ENCODE results near the gene KIRREL1. TPM values are rescaled to one million over a fixed set of nuclear protein-coding genes. Genes with fewer than 3 reads are reported as not detected.

The KIRREL1 gene
- polyA plus RNA-seq, 1 donor from 2014 or later = 12.9 TPM

DNA sequence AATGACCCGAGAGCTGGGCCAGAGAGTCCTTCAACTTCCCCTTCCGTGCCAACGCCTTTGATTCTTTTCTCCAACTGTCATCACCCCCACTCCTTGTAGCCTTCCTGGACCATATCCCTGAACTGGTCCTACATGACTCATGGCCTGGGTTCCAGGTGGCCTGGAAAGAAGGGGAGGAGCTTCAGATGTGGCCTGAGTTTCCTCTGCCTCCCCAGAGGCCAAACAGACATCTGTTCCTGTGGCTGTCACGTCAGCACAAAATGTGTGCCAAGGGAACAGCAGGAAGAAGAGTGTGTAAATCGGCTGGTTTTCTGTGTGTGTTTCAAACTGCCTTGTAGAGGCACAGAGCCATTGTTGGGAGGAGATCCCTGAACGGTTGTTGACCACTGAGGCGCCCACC is 24.9 kb upstream of the KIRREL1 start:
- Histone ChIP-seq H3K4me2 (ENCODE audit: low read length) (no peak overlapping the region), H3K27ac (ENCODE audit: low read length) (no peak overlapping the region), H3K9ac (ENCODE audit: low read length) (no peak overlapping the region), H3K9me2 (ENCODE audit: insufficient read depth, low read length) (no peaks in the 10 kb centered on the region), H3K27me3 (ENCODE audit: insufficient read depth, low read depth, low read length) (no peaks in the 10 kb centered on the region), H3F3A (ENCODE audit: insufficient read depth, low read length, poor library complexity, severe bottlenecking) (no peaks in the 10 kb centered on the region), H3K4me3 (ENCODE audit: low read length) (no peak overlapping the region), H4K20me1 (ENCODE audit: insufficient read depth) (no peaks in the 10 kb centered on the region), H3K36me3 (ENCODE audit: insufficient read depth, low read length) (no peaks in the 10 kb centered on the region), H2AFZ (ENCODE audit: low read depth, low read length) (no peak overlapping the region), H3K9me3 (ENCODE audit: low read length) (peaks cover 12% of the 10 kb centered on the region), H3K79me2 (replicated peaks; ENCODE audit: insufficient read depth, low read length) (no peaks in the 10 kb centered on the region)
- TF ChIP-seq SMC3 (conservative IDR thresholded peaks at IDR 0.05; ENCODE audit: poor library complexity) = no peak
- TF ChIP-seq RAD21 (conservative IDR thresholded peaks at IDR 0.05) = no peak
- TF ChIP-seq, protein P1, sequence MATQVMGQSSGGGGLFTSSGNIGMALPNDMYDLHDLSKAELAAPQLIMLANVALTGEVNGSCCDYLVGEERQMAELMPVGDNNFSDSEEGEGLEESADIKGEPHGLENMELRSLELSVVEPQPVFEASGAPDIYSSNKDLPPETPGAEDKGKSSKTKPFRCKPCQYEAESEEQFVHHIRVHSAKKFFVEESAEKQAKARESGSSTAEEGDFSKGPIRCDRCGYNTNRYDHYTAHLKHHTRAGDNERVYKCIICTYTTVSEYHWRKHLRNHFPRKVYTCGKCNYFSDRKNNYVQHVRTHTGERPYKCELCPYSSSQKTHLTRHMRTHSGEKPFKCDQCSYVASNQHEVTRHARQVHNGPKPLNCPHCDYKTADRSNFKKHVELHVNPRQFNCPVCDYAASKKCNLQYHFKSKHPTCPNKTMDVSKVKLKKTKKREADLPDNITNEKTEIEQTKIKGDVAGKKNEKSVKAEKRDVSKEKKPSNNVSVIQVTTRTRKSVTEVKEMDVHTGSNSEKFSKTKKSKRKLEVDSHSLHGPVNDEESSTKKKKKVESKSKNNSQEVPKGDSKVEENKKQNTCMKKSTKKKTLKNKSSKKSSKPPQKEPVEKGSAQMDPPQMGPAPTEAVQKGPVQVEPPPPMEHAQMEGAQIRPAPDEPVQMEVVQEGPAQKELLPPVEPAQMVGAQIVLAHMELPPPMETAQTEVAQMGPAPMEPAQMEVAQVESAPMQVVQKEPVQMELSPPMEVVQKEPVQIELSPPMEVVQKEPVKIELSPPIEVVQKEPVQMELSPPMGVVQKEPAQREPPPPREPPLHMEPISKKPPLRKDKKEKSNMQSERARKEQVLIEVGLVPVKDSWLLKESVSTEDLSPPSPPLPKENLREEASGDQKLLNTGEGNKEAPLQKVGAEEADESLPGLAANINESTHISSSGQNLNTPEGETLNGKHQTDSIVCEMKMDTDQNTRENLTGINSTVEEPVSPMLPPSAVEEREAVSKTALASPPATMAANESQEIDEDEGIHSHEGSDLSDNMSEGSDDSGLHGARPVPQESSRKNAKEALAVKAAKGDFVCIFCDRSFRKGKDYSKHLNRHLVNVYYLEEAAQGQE (IDR thresholded peaks at IDR 0.05; ENCODE audit: borderline replicate concordance) = no peak

- Histone ChIP-seq H3K79me2 (replicated peaks; ENCODE audit: insufficient read depth, low read length) (no peaks in the 10 kb centered on the region), H4K20me1 (ENCODE audit: insufficient read depth) (no peaks in the 10 kb centered on the region), H3F3A (ENCODE audit: insufficient read depth, low read length, poor library complexity, severe bottlenecking) (no peaks in the 10 kb centered on the region), H3K4me2 (ENCODE audit: low read length) (no peak overlapping the region), H3K9ac (ENCODE audit: low read length) (no peak overlapping the region), H3K27ac (ENCODE audit: low read length) (no peak overlapping the region), H2AFZ (ENCODE audit: low read depth, low read length) (no peak overlapping the region), H3K4me3 (ENCODE audit: low read length) (no peak overlapping the region), H3K9me3 (ENCODE audit: low read length) (peaks cover 12% of the 10 kb centered on the region), H3K9me2 (ENCODE audit: insufficient read depth, low read length) (no peaks in the 10 kb centered on the region), H3K36me3 (ENCODE audit: insufficient read depth, low read length) (no peaks in the 10 kb centered on the region), H3K27me3 (ENCODE audit: insufficient read depth, low read depth, low read length) (no peaks in the 10 kb centered on the region)
- TF ChIP-seq MXI1 (conservative IDR thresholded peaks at IDR 0.05; ENCODE audit: poor library complexity, severe bottlenecking) = no peak
- no peak for TF ChIP-seq RAD21 (conservative IDR thresholded peaks at IDR 0.05)
- no peak for TF ChIP-seq SMC3 (conservative IDR thresholded peaks at IDR 0.05; ENCODE audit: poor library complexity)
- TF ChIP-seq, protein P1 (IDR thresholded peaks at IDR 0.05; ENCODE audit: borderline replicate concordance) = no peak
- TF ChIP-seq TAF1 (IDR thresholded peaks at IDR 0.05; ENCODE audit: low read depth) = no peak
- TF ChIP-seq, protein P2, sequence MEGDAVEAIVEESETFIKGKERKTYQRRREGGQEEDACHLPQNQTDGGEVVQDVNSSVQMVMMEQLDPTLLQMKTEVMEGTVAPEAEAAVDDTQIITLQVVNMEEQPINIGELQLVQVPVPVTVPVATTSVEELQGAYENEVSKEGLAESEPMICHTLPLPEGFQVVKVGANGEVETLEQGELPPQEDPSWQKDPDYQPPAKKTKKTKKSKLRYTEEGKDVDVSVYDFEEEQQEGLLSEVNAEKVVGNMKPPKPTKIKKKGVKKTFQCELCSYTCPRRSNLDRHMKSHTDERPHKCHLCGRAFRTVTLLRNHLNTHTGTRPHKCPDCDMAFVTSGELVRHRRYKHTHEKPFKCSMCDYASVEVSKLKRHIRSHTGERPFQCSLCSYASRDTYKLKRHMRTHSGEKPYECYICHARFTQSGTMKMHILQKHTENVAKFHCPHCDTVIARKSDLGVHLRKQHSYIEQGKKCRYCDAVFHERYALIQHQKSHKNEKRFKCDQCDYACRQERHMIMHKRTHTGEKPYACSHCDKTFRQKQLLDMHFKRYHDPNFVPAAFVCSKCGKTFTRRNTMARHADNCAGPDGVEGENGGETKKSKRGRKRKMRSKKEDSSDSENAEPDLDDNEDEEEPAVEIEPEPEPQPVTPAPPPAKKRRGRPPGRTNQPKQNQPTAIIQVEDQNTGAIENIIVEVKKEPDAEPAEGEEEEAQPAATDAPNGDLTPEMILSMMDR (IDR thresholded peaks at IDR 0.05; ENCODE audit: poor library complexity, severe bottlenecking) = no peak
- no peak for TF ChIP-seq POLR2AphosphoS5 (IDR thresholded peaks at IDR 0.05)
- TF ChIP-seq EP300 (conservative IDR thresholded peaks at IDR 0.05; ENCODE audit: poor library complexity, severe bottlenecking) = no peak
- no peak for TF ChIP-seq EZH2 (IDR thresholded peaks at IDR 0.05; ENCODE audit: borderline replicate concordance, insufficient read depth, low read length, poor library complexity, severe bottlenecking)
Measured at GRCh38 chr1:157968946-157969345, 24.5 kb upstream of the KIRREL1 start.

Data from neural cell (in vitro differentiated cells).